ENCODE measurements around the gene SH3BP4.
A peak's percentile ranks its signal among the peaks of the same experiment; 100 is the strongest.

The SH3BP4 gene

DNA sequence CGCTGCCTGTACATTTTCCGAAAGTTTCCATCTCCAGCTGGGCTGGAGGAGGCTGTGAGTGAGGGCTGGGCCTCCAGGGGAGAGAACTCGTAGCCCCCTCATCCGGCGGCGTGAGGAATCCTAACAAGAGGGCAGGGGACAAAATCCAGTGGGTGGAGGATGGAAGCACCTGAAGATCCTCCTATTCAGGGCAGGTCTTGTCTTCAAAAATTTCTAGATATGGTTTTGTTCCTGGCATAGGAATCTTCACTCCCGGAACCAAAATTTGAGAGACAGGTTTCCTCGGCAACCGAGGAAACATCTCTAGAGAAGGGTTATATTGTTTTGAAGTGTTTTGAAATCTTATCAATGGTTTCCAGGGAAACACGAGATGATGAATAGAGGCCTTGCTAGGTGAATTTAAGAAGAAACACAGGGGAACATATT lies 136.7 kb downstream of the SH3BP4 start:
- peaks cover 8 to 10% of the 10 kb centered on the region in 2 donors for H3K9me3 Mint-ChIP-seq
- H3K27me3 Mint-ChIP-seq: peaks cover 33 to 34% of the 10 kb centered on the region in 2 donors
- peaks cover 5 to 16% of the 10 kb centered on the region in 2 donors for H3K4me1 Mint-ChIP-seq
- DNase-seq (no peak), ATAC-seq (replicated peaks) (no peak)
- no peak overlapping the region for H3K4me3 Mint-ChIP-seq
- H3K27ac Mint-ChIP-seq: no peak overlapping the region
- peaks cover 0 to 8% of the 10 kb centered on the region in 2 donors for H3K36me3 Mint-ChIP-seq

- H3K9me3 Mint-ChIP-seq: no peaks in the 10 kb centered on the region
- DNase-seq: no peak
- peaks cover 29 to 30% of the 10 kb centered on the region in 2 donors for H3K27me3 Mint-ChIP-seq
- no peak overlapping the region for H3K27ac Mint-ChIP-seq
- no peak overlapping the region for H3K4me3 Mint-ChIP-seq
- no peak for ATAC-seq (replicated peaks)
- no peaks in the 10 kb centered on the region for H3K36me3 Mint-ChIP-seq
- H3K4me1 Mint-ChIP-seq: peaks cover 7 to 13% of the 10 kb centered on the region in 2 donors
Observed at GRCh38 chr2:235091421-235091820, 139.6 kb downstream of the SH3BP4 start.

- no peaks in the 10 kb centered on the region for H3K9me3 Mint-ChIP-seq
- peaks cover 30 to 31% of the 10 kb centered on the region in 2 donors for H3K27me3 Mint-ChIP-seq
- no peak overlapping the region for H3K4me3 Mint-ChIP-seq
- H3K4me1 Mint-ChIP-seq: peaks cover 7 to 13% of the 10 kb centered on the region in 2 donors
- no peaks in the 10 kb centered on the region for H3K36me3 Mint-ChIP-seq
- no peak overlapping the region for H3K27ac Mint-ChIP-seq
- ATAC-seq (replicated peaks) (no peak), DNase-seq (no peak)
Observed at GRCh38 chr2:235091983-235092382, 140.2 kb downstream of the SH3BP4 start.

DNA sequence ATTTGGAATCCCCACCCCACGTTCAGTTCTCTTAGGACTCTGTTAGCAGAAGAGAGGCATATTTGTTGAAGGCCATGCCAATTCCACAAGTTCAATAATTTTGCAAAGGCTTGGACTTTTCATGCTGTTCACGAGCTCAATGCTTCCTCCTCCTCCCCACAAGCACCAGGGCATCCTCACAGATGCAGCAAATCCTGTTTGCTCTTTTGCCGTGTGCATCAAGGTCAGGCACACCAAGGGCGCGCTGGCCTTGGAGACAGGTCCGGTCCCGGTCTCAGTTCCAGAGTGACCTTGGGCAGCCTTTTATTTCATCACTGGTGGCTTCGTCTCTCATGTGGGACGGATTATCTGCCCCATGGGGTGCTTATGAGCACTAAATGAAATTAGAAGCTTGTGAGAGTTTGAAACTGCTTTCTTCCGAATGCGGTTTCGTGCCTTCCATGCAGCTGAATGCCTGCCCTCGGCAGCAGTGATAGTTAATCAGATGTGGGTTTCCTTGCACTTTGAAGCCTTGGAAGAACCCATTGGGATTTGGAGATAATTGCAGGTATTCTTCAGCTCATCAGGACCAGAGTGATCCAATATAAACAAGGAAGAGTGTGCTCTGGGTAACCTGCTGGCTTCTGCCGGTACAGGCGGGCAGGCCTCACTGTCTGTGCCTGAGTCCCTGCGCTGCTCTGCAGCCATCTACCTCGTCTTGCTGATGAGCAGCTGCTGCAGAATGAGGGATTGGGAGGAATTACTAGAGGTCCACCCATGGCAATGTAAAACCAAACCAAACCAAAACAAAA lies 140.8 kb downstream of the SH3BP4 start:
- Mint-ChIP-seq H3K27me3 (peaks cover 31 to 34% of the 10 kb centered on the region in 2 donors), H3K4me3 (no peak overlapping the region), H3K4me1 (peaks cover 7 to 13% of the 10 kb centered on the region in 2 donors), H3K9me3 (no peaks in the 10 kb centered on the region), H3K27ac (peak overlapping the region; percentile 63), H3K36me3 (no peaks in the 10 kb centered on the region)
- ATAC-seq (replicated peaks) (no peak), DNase-seq (no peak)

DNA sequence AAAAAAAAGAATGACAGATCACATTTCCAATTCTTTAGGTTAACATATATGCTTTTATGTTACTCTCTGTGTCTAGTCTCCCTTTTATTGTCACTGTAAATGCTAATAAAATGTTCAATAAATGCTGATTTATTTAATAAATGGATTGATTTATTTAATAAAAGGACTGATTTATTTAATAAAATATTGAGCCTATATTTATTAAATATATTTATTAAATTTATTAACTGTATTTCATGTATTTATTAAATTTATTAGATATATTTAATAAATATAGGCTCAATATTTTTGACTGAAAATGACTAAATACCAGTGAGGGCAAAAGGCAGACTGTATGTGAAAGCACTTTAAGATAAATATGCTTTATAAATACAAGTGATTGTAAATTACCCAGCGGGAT lies 142.6 kb downstream of the SH3BP4 start:
- H3K36me3 Mint-ChIP-seq: no peaks in the 10 kb centered on the region
- no peak overlapping the region for H3K4me3 Mint-ChIP-seq
- no peaks in the 10 kb centered on the region for H3K9me3 Mint-ChIP-seq
- ATAC-seq (replicated peaks): no peak
- DNase-seq: no peak
- no peak overlapping the region for H3K27ac Mint-ChIP-seq
- peaks cover 7 to 13% of the 10 kb centered on the region in 2 donors for H3K4me1 Mint-ChIP-seq
- H3K27me3 Mint-ChIP-seq: peaks cover 22 to 24% of the 10 kb centered on the region in 2 donors

DNA sequence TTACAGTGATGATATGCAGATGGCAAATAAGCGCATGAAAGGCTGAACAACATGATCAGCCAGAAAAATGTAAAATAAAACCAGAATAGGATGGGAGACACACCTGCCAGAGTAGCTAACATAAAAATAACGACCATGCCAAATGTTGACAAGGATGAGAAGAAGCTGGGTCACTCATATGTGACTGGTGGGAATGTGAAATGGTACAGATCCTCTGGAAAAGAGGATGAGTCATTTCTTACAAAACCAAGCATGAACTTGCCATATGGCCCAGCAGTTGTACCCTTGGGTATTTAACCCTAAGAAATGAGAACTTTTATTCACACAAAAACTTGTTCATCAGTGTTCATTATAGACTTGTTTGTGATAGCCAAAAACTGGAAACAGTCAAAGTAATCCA lies 143.8 kb downstream of the SH3BP4 start:
- DNase-seq (no peak), ATAC-seq (replicated peaks) (no peak)
- H3K36me3 Mint-ChIP-seq: no peaks in the 10 kb centered on the region
- H3K4me1 Mint-ChIP-seq: peaks cover 7 to 13% of the 10 kb centered on the region in 2 donors
- no peak overlapping the region for H3K27ac Mint-ChIP-seq
- peaks cover 20 to 24% of the 10 kb centered on the region in 2 donors for H3K27me3 Mint-ChIP-seq
- H3K9me3 Mint-ChIP-seq: no peaks in the 10 kb centered on the region
- H3K4me3 Mint-ChIP-seq: no peak overlapping the region

DNA sequence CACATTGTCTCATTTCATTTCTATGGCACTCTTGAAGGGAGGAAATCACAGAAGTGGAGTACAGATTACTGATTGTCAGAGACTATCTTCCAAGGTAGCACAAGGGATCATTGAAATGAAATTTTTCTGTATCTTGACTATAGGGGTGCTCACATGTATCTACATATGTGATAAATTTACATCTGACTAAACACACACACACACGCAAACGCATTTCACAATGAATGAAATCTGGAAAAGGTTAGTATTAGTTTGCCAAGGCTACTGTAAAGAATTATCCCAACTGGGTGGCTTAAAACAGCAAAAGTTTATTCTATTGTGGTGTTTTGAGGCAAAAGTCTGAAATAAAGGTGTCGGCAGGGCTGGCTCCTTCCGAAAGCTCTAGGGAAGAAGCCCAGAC lies 144.6 kb downstream of the SH3BP4 start:
- DNase-seq (no peak), ATAC-seq (replicated peaks) (peak in 1 of 2 donors; percentile 34)
- Mint-ChIP-seq H3K4me1 (peaks cover 5 to 9% of the 10 kb centered on the region in 2 donors), H3K9me3 (no peaks in the 10 kb centered on the region), H3K4me3 (no peak overlapping the region), H3K36me3 (no peaks in the 10 kb centered on the region), H3K27ac (no peak overlapping the region), H3K27me3 (peaks cover 17 to 24% of the 10 kb centered on the region in 2 donors)

- no peak for ATAC-seq (replicated peaks)
- H3K36me3 Mint-ChIP-seq: no peaks in the 10 kb centered on the region
- no peak overlapping the region for H3K4me3 Mint-ChIP-seq
- no peak overlapping the region for H3K27ac Mint-ChIP-seq
- no peaks in the 10 kb centered on the region for H3K9me3 Mint-ChIP-seq
- no peak for DNase-seq
- peaks cover 17 to 24% of the 10 kb centered on the region in 2 donors for H3K27me3 Mint-ChIP-seq
- H3K4me1 Mint-ChIP-seq: peaks cover 5 to 7% of the 10 kb centered on the region in 2 donors
Observed at GRCh38 chr2:235097196-235097595, 145.4 kb downstream of the SH3BP4 start.

DNA sequence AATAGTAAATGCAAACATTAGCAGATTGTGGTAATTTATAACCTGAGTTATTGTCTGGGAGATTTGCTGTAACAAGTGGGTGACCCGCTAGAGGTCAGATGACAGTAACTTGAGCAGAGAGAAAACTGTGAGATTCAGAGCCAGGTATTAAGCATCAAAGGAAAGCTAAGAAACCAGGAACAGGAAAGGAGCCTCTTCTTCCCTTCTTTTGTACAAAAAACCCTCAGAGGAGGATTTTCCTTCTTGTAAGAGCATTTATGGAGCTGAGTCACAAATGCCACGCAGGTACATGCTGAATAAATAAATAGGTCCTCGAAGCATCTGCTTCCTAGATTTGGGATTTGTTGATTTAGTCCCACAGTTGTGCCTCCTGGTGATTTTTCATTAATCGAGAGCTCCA lies 146.5 kb downstream of the SH3BP4 start:
- Mint-ChIP-seq H3K36me3 (no peaks in the 10 kb centered on the region), H3K4me1 (peaks cover 5 to 7% of the 10 kb centered on the region in 2 donors), H3K27me3 (peaks cover 24% of the 10 kb centered on the region in 2 donors), H3K9me3 (no peaks in the 10 kb centered on the region), H3K27ac (no peak overlapping the region), H3K4me3 (no peak overlapping the region)
- ATAC-seq (replicated peaks): no peak
- no peak for DNase-seq

DNA sequence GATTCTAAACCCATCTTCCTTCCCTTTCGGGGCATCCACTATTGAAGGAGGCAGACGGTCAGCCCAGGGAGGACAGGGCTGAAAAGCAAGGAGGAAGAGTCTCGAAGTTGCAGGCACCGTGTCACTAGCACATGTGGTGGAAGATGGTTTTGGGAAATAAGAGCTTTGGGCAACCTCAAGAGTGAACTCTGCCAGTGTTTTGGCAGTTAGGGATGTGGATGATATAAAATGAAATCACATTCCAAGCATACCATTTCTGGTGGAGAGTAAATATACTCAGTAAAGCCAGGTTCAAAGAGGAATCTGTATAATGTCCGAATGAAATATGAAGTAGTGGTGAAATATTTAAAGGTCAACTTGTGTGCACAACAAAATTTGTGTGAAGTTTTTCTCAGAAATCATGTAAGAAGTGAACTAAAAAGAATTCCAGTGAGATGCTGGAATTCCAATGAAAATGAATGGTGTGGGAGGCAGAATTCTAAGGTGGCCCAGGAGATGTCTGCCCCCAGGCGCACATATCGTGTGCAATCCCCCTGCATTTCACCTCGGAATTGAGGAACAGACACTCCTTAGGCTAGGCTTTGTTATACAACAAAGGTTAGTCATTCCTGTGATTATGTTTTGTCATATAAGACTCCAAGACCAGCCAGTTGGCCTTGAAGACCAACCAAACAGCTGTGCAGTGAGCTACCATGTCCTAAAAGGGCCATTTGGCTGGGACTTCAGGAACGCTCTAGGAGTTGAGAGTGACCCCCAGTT lies 147.1 kb downstream of the SH3BP4 start:
- ATAC-seq (replicated peaks) (no peak), DNase-seq (no peak)
- Mint-ChIP-seq H3K4me1 (peaks cover 5 to 7% of the 10 kb centered on the region in 2 donors), H3K9me3 (no peaks in the 10 kb centered on the region), H3K36me3 (no peaks in the 10 kb centered on the region), H3K4me3 (no peak overlapping the region), H3K27me3 (peaks cover 24 to 26% of the 10 kb centered on the region in 2 donors), H3K27ac (no peak overlapping the region)

- no peak overlapping the region for H3K27ac Mint-ChIP-seq
- peaks cover 2 to 6% of the 10 kb centered on the region in 2 donors for H3K4me1 Mint-ChIP-seq
- DNase-seq (no peak), ATAC-seq (replicated peaks) (no peak)
- no peak overlapping the region for H3K4me3 Mint-ChIP-seq
- no peaks in the 10 kb centered on the region for H3K36me3 Mint-ChIP-seq
- H3K27me3 Mint-ChIP-seq: peaks cover 16 to 23% of the 10 kb centered on the region in 2 donors
- no peaks in the 10 kb centered on the region for H3K9me3 Mint-ChIP-seq
Observed at GRCh38 chr2:235102896-235103295, 151.1 kb downstream of the SH3BP4 start.
